Thyroid gland (tissue), 4 donors: Measurements from ENCODE around the gene SLC25A17.
"Not testable (repeated sequence)": the region's sequence is repeated elsewhere in the genome, so short reads cannot be mapped to it uniquely, and the experiment has no call there.

Experiments
- CTCF ChIP-seq, 6 experiments: fragments of 200-600 bp in 3 of 6; fragments of 450-650 bp in 3 of 6; sonication (generic) in 3 of 6; IDR thresholded peaks; one replicate each; pipeline ENCODE4 v1.5.1; 2016 to 2019; ENCODE audit warnings: antibody characterized with exemption in 6 of 6, mild to moderate bottlenecking in 2 of 6, inconsistent platforms in 1 of 6, moderate library complexity in 1 of 6
- POLR2A ChIP-seq, 2 donors: fragments of 450-650 bp; IDR thresholded peaks; one replicate each; pipeline ENCODE4 v1.6.1; 2017; ENCODE audit warnings: antibody characterized with exemption in 2 of 2, mild to moderate bottlenecking in 2 of 2, moderate library complexity in 1 of 2

GRCh38 chr22:40758851-40759250 lies 60.3 kb downstream of the SLC25A17 start:
- not testable (repeated sequence) for TF ChIP-seq CTCF, POLR2A (IDR thresholded peaks at IDR 0.05)
